ENCODE measurements around the gene HPSE2.

GRCh38 chr10:98832196-98832595 is 403.5 kb downstream of the HPSE2 start:
- TF ChIP-seq, protein P1, sequence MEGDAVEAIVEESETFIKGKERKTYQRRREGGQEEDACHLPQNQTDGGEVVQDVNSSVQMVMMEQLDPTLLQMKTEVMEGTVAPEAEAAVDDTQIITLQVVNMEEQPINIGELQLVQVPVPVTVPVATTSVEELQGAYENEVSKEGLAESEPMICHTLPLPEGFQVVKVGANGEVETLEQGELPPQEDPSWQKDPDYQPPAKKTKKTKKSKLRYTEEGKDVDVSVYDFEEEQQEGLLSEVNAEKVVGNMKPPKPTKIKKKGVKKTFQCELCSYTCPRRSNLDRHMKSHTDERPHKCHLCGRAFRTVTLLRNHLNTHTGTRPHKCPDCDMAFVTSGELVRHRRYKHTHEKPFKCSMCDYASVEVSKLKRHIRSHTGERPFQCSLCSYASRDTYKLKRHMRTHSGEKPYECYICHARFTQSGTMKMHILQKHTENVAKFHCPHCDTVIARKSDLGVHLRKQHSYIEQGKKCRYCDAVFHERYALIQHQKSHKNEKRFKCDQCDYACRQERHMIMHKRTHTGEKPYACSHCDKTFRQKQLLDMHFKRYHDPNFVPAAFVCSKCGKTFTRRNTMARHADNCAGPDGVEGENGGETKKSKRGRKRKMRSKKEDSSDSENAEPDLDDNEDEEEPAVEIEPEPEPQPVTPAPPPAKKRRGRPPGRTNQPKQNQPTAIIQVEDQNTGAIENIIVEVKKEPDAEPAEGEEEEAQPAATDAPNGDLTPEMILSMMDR (IDR thresholded peaks at IDR 0.05), result no peak
- TF ChIP-seq POLR2A (IDR thresholded peaks at IDR 0.05) (no peak), POLR2AphosphoS5 (IDR thresholded peaks at IDR 0.05) (no peak)
